Suprapubic skin (tissue), 4 donors: ENCODE results near the gene RHCE. TPM values are rescaled to one million over a fixed set of nuclear protein-coding genes. Genes with fewer than 3 reads are reported as not detected.

Source experiments
- DNase-seq, 2 donors: peaks; one replicate each; pipeline ENCODE4 v3.0.0-alpha.2; 2019; ENCODE audit warnings: low spot score in 2 of 2
- H3K27ac ChIP-seq: fragments of 200-600 bp; sonication (generic); one replicate; pipeline ENCODE4 v1.5.1; 2019
- H3K27me3 ChIP-seq: fragments of 200-600 bp; sonication (generic); one replicate; pipeline ENCODE4 v1.5.1; 2019
- H3K36me3 ChIP-seq: fragments of 200-600 bp; sonication (generic); one replicate; pipeline ENCODE4 v1.5.1; 2019
- H3K4me1 ChIP-seq: fragments of 200-600 bp; sonication (generic); one replicate; pipeline ENCODE4 v1.5.1; 2019
- H3K4me3 ChIP-seq: fragments of 200-600 bp; sonication (generic); one replicate; pipeline ENCODE4 v1.5.1; 2019; ENCODE audit warnings: mild to moderate bottlenecking
- H3K9me3 ChIP-seq: fragments of 200-600 bp; sonication (generic); one replicate; pipeline ENCODE4 v1.5.1; 2019
- EP300 ChIP-seq: sonication (generic); formaldehyde crosslinking; IDR thresholded peaks from one replicate; pipeline ENCODE4 v1.6.1; 2017; ENCODE audit warnings: antibody characterized with exemption
- POLR2A ChIP-seq, 2 donors: fragments of 450-650 bp; IDR thresholded peaks; one replicate each; pipeline ENCODE4 v1.6.1; 2017; ENCODE audit warnings: antibody characterized with exemption in 2 of 2, mild to moderate bottlenecking in 2 of 2, moderate library complexity in 2 of 2
- POLR2AphosphoS5 ChIP-seq, 3 donors: sonication (generic); formaldehyde crosslinking; IDR thresholded peaks; one replicate each; pipeline ENCODE4 v1.6.1; 2017; ENCODE audit warnings: antibody characterized with exemption in 3 of 3
- WGBS: methylation state at CpG from one replicate; pipeline ENCODE4 v1.1.5; 2018; 5-methylcytosine and 5-hydroxymethylcytosine counted together
- total RNA-seq, 4 donors: library from RNA; depleted of rRNA; stranded (reverse); fragments of >200 nt; gene quantifications; one replicate each; pipeline ENCODE4 v1.1.0, GENCODE V29; 2016
- TF ChIP-seq, protein P1 (sequence below), 2 donors: fragments of 200-600 bp in 1 of 2; fragments of 450-650 bp in 1 of 2; sonication (generic) in 1 of 2; IDR thresholded peaks; one replicate each; pipeline ENCODE4 v1.5.1; 2016 to 2019; ENCODE audit warnings: antibody characterized with exemption in 2 of 2, mild to moderate bottlenecking in 1 of 2, moderate library complexity in 1 of 2

The RHCE gene
- total RNA-seq, 4 donors from 2014 or later = 0.34 to 1.1 (median 0.56) TPM; not detected in 1

DNA sequence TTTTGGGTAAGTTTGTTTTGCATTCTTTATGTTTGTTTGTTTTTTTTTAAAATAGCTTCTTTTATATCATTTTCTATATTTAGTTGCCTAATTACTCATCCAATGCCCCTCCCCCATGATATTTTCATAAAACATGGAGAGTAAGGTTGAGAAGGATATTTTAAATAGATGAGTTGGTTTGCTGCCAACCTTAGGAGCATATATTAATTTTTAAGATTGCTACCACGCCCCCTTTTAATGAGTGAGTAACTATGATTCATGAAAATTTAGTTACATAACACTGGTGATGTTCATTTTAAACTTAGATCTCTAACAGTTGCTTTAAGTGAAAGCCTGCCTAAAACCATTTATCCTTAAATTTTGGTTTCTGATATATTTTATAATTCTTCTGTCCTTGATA is 63.8 kb downstream of the RHCE start:
- Histone ChIP-seq H3K27ac (no peak overlapping the region), H3K4me1 (peaks cover 27% of the 10 kb centered on the region), H3K9me3 (no peaks in the 10 kb centered on the region), H3K4me3 (no peak overlapping the region), H3K36me3 (peaks cover 81% of the 10 kb centered on the region), H3K27me3 (no peaks in the 10 kb centered on the region)
- WGBS = 44% methylated on average over 1 of the region's 1 CpG
- TF ChIP-seq POLR2AphosphoS5 (IDR thresholded peaks at IDR 0.05) (no peak), POLR2A (IDR thresholded peaks at IDR 0.05) (no peak), EP300 (no peak)
- TF ChIP-seq, protein P1, sequence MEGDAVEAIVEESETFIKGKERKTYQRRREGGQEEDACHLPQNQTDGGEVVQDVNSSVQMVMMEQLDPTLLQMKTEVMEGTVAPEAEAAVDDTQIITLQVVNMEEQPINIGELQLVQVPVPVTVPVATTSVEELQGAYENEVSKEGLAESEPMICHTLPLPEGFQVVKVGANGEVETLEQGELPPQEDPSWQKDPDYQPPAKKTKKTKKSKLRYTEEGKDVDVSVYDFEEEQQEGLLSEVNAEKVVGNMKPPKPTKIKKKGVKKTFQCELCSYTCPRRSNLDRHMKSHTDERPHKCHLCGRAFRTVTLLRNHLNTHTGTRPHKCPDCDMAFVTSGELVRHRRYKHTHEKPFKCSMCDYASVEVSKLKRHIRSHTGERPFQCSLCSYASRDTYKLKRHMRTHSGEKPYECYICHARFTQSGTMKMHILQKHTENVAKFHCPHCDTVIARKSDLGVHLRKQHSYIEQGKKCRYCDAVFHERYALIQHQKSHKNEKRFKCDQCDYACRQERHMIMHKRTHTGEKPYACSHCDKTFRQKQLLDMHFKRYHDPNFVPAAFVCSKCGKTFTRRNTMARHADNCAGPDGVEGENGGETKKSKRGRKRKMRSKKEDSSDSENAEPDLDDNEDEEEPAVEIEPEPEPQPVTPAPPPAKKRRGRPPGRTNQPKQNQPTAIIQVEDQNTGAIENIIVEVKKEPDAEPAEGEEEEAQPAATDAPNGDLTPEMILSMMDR (IDR thresholded peaks at IDR 0.05) = no peak
- no peak for DNase-seq

DNA sequence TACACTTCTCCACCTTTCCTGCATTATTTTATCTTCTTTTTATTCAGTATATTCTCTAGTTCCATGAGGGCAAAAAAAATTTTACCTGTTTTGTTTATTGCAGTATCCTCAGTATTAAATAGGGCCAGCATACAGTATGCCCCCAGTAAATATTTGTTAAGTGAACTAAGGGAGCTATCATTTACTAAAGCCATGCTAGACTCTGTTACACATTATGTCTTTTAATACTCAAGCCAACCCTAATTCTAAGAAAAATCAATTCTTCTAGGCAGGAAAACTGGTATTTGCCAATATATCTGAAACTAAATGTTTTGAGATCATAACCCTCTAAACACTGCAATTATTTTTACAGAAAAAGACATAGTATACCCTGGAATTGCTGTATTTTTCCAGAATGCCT is 64.2 kb downstream of the RHCE start:
- no peak overlapping the region for H3K4me3 ChIP-seq
- peaks cover 28% of the 10 kb centered on the region for H3K4me1 ChIP-seq
- DNase-seq = no peak
- no peaks in the 10 kb centered on the region for H3K9me3 ChIP-seq
- H3K27me3 ChIP-seq = no peaks in the 10 kb centered on the region
- TF ChIP-seq, protein P1 (IDR thresholded peaks at IDR 0.05) = no peak
- TF ChIP-seq EP300 (no peak), POLR2A (IDR thresholded peaks at IDR 0.05) (no peak), POLR2AphosphoS5 (IDR thresholded peaks at IDR 0.05) (no peak)
- peaks cover 79% of the 10 kb centered on the region for H3K36me3 ChIP-seq
- H3K27ac ChIP-seq = no peak overlapping the region

DNA sequence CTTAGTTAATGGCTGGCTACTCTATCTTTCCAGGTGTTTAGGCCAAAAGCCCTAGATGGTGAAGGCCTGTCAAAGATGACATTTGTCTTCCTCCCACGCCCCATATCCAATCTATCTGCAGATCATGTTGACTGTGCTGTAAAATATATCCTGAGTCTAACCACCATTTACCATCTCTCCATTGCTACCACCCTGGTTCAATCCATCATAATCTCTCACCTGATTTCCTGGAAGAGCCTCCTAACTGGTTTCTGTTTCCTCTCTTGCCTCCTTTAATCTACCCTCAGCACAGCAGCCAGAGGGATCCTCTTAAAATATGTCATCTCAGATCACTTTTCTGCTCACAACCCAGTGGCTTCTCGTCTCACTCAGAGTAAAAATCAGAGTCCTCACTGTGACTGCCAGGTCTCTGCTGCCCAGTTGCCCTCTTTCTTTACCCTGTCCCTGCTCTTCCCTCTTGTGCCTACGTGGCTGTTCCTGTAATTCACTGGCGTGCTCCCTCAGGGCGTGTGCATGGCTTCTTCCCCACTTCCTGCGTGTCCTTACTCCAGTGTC is 64.7 kb downstream of the RHCE start:
- Histone ChIP-seq H3K36me3 (peaks cover 74% of the 10 kb centered on the region), H3K9me3 (no peaks in the 10 kb centered on the region), H3K27ac (no peak overlapping the region), H3K27me3 (no peaks in the 10 kb centered on the region), H3K4me3 (no peak overlapping the region), H3K4me1 (peaks cover 29% of the 10 kb centered on the region)
- TF ChIP-seq, protein P1 (IDR thresholded peaks at IDR 0.05) = no peak
- TF ChIP-seq POLR2AphosphoS5 (IDR thresholded peaks at IDR 0.05) (no peak), POLR2A (IDR thresholded peaks at IDR 0.05) (no peak), EP300 (no peak)
- DNase-seq = no peak
- 47% methylated on average over 6 of the region's 6 CpGs for WGBS

- Histone ChIP-seq H3K27me3 (no peaks in the 10 kb centered on the region), H3K27ac (no peak overlapping the region), H3K4me1 (peaks cover 19% of the 10 kb centered on the region), H3K9me3 (no peaks in the 10 kb centered on the region), H3K36me3 (peaks cover 59% of the 10 kb centered on the region), H3K4me3 (no peak overlapping the region)
- no peak for TF ChIP-seq EP300
- TF ChIP-seq, protein P1 (IDR thresholded peaks at IDR 0.05) = no peak
- WGBS = 90% methylated on average over 3 of the region's 3 CpGs
- no peak for DNase-seq
These were observed 71.0 kb downstream of the RHCE start for GRCh38 chr1:25349606-25350005.

DNA sequence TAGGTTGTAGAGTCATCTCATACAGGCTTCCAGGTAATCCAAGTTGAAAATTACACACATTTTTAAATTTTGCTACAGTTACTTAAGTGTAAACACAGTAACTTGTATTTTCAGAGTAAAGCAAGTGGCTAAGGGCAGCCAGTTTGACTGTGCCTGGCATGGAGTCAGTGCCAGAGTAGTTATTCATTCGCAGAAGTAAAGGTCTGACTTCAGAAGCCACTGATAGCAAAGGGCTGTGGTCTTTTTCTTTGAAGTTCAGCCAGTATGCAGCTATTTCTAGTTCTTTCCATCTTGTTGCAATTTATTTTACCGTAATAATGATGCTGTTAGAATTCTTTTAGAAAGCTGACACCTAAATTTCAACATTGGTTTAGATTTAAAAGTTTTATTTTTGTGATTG is 73.1 kb downstream of the RHCE start:
- TF ChIP-seq POLR2A (IDR thresholded peaks at IDR 0.05) (no peak), EP300 (no peak), POLR2AphosphoS5 (IDR thresholded peaks at IDR 0.05) (no peak)
- TF ChIP-seq, protein P1 (IDR thresholded peaks at IDR 0.05) = no peak

More for the DNA sequence above, 73.1 kb downstream of the RHCE start:
- Histone ChIP-seq H3K36me3 (peaks cover 45% of the 10 kb centered on the region), H3K27me3 (no peaks in the 10 kb centered on the region), H3K4me1 (peaks cover 27% of the 10 kb centered on the region), H3K4me3 (no peak overlapping the region), H3K9me3 (no peaks in the 10 kb centered on the region), H3K27ac (no peak overlapping the region)
- DNase-seq = no peak
- WGBS = 63% methylated on average over 2 of the region's 2 CpGs
